HG03558 (cell line): Measurements from ENCODE around the gene TEX44.
"Not testable (repeated sequence)": the region's sequence is repeated elsewhere in the genome, so short reads cannot be mapped to it uniquely, and the experiment has no call there.

Experiments
- ATAC-seq: cut with Tn5 transposase; IDR thresholded peaks from one replicate; pipeline ENCODE4 v1.9.1; 2021; ENCODE audit warnings: moderate number of reproducible peaks; ENCODE audit not compliant: unreplicated experiment; ENCODE audit errors: extremely low read depth

The TEX44 gene

GRCh38 chr2:231568785-231569435 is 23.8 kb upstream of the TEX44 start:
- no peak for ATAC-seq

- ATAC-seq, result not testable (repeated sequence)
These were observed 21.7 kb upstream of the TEX44 start for GRCh38 chr2:231570915-231571314.

GRCh38 chr2:231571661-231572191 is 20.9 kb upstream of the TEX44 start:
- no peak for ATAC-seq

- no peak for ATAC-seq
These were observed 19.6 kb upstream of the TEX44 start for GRCh38 chr2:231573096-231573495.

GRCh38 chr2:231573698-231574421 is 18.8 kb upstream of the TEX44 start:
- ATAC-seq, result no peak

GRCh38 chr2:231575612-231576256 is 16.9 kb upstream of the TEX44 start:
- no peak for ATAC-seq

GRCh38 chr2:231576465-231576864 is 16.2 kb upstream of the TEX44 start:
- ATAC-seq, result no peak

- not testable (repeated sequence) for ATAC-seq
These were observed 14.0 kb upstream of the TEX44 start for GRCh38 chr2:231578655-231579054.

GRCh38 chr2:231579560-231579959 is 13.1 kb upstream of the TEX44 start:
- ATAC-seq, result no peak

- ATAC-seq, result no peak
These were observed 11.3 kb upstream of the TEX44 start for GRCh38 chr2:231581328-231581727.

- ATAC-seq, result no peak
These were observed 8.7 kb upstream of the TEX44 start for GRCh38 chr2:231583982-231584381.

- not testable (repeated sequence) for ATAC-seq
These were observed 4.9 kb upstream of the TEX44 start for GRCh38 chr2:231587744-231588143.

- no peak for ATAC-seq
These were observed 3.0 kb upstream of the TEX44 start for GRCh38 chr2:231589656-231590055.

GRCh38 chr2:231590614-231591013 is 2.0 kb upstream of the TEX44 start:
- no peak for ATAC-seq

GRCh38 chr2:231593666-231594065 is 1.0 kb downstream of the TEX44 start:
- no peak for ATAC-seq

- ATAC-seq, result peak; percentile 45
These were observed 4.4 kb downstream of the TEX44 start for GRCh38 chr2:231597014-231597611.

- ATAC-seq, result no peak
These were observed 5.0 kb downstream of the TEX44 start for GRCh38 chr2:231597627-231598026.

- no peak for ATAC-seq
These were observed 8.1 kb downstream of the TEX44 start for GRCh38 chr2:231600619-231601355.

- no peak for ATAC-seq
These were observed 8.9 kb downstream of the TEX44 start for GRCh38 chr2:231601356-231602229.
